ENCODE results near the gene TMEM260. TPM values are rescaled to one million over a fixed set of nuclear protein-coding genes. Genes with fewer than 3 reads are reported as not detected.

Gene TMEM260
- total RNA-seq, result 16.3 TPM
- polyA plus RNA-seq, result 31.6 TPM
- long read RNA-seq, donor 1, full-length matches to known transcripts, result 1 of 1 reads
- long read RNA-seq, donor 1, partial matches to known transcripts, result 0 of 1 reads
- long read RNA-seq, donor 1, other reads (novel, unspliced or antisense), result 0 of 1 reads
- long read RNA-seq, donor 2, result 0 reads
- long read RNA-seq, donor 3, full-length matches to known transcripts, result 2 of 2 reads
- long read RNA-seq, donor 3, partial matches to known transcripts, result 0 of 2 reads
- long read RNA-seq, donor 3, other reads (novel, unspliced or antisense), result 0 of 2 reads
- long read RNA-seq, donor 4, result 0 reads
- long read RNA-seq, donor 5, full-length matches to known transcripts, result 1 of 21 reads
- long read RNA-seq, donor 5, partial matches to known transcripts, result 20 of 21 reads
- long read RNA-seq, donor 5, other reads (novel, unspliced or antisense), result 0 of 21 reads
- long read RNA-seq, donor 6, full-length matches to known transcripts, result 1 of 1 reads
- long read RNA-seq, donor 6, partial matches to known transcripts, result 0 of 1 reads
- long read RNA-seq, donor 6, other reads (novel, unspliced or antisense), result 0 of 1 reads
- long read RNA-seq, donor 7, full-length matches to known transcripts, result 2 of 7 reads
- long read RNA-seq, donor 7, partial matches to known transcripts, result 5 of 7 reads
- long read RNA-seq, donor 7, other reads (novel, unspliced or antisense), result 0 of 7 reads
- long read RNA-seq, donor 8, full-length matches to known transcripts, result 1 of 1 reads
- long read RNA-seq, donor 8, partial matches to known transcripts, result 0 of 1 reads
- long read RNA-seq, donor 8, other reads (novel, unspliced or antisense), result 0 of 1 reads
- long read RNA-seq, donor 9, full-length matches to known transcripts, result 3 of 3 reads
- long read RNA-seq, donor 9, partial matches to known transcripts, result 0 of 3 reads
- long read RNA-seq, donor 9, other reads (novel, unspliced or antisense), result 0 of 3 reads
- long read RNA-seq, donor 10, full-length matches to known transcripts, result 2 of 2 reads
- long read RNA-seq, donor 10, partial matches to known transcripts, result 0 of 2 reads
- long read RNA-seq, donor 10, other reads (novel, unspliced or antisense), result 0 of 2 reads

GRCh38 chr14:56579345-56580220, at the start of gene TMEM260:
TSS of gene TMEM260 (plus strand) at chr14:56579798. CDS start at chr14:56579915, 117 bp downstream.
- peak; percentile 84 to 96 (median 88) for DNase-seq (ENCODE audit: low read depth in 6 of 9, low spot score in 9 of 9)
- H3K27me3 ChIP-seq (ENCODE audit: control insufficient read depth in 2 of 2, insufficient read depth in 1 of 2, low read length in 1 of 2), result no peaks in the 10 kb centered on the region
- under 1% methylated on average over 60 of the region's 60 CpGs for WGBS

GRCh38 chr14:56532546-56532945, 47.1 kb upstream of the TMEM260 start:
- H3K36me3 ChIP-seq (ENCODE audit: control insufficient read depth in 2 of 2, insufficient read depth in 2 of 2, low read length in 1 of 2), result no peaks in the 10 kb centered on the region
- no peak for DNase-seq (ENCODE audit: low read depth in 6 of 9, low spot score in 9 of 9)
- no peak overlapping the region for H3K4me3 ChIP-seq (ENCODE audit: low read length in 2 of 2)
- H3K27ac ChIP-seq (ENCODE audit: low read depth in 1 of 2, low read length in 1 of 2), result no peak overlapping the region
- peaks cover 0 to 2% of the 10 kb centered on the region in 2 donors for H3K27me3 ChIP-seq (ENCODE audit: control insufficient read depth in 2 of 2, insufficient read depth in 1 of 2, low read length in 1 of 2)
- H3K9me3 ChIP-seq (ENCODE audit: control insufficient read depth in 2 of 2, insufficient read depth in 1 of 2, low read length in 1 of 2), result no peaks in the 10 kb centered on the region
- H3K4me1 ChIP-seq (ENCODE audit: control insufficient read depth in 2 of 2, insufficient read depth in 2 of 2, low read length in 2 of 2), result no peaks in the 10 kb centered on the region
- 96% methylated on average over 7 of the region's 7 CpGs for WGBS

More at GRCh38 chr14:56579345-56580220, at the start of gene TMEM260:
- Histone ChIP-seq H3K4me1 (ENCODE audit: control insufficient read depth in 2 of 2, insufficient read depth in 2 of 2, low read length in 2 of 2) (peaks cover 5 to 10% of the 10 kb centered on the region in 2 donors), H3K36me3 (ENCODE audit: control insufficient read depth in 2 of 2, insufficient read depth in 2 of 2, low read length in 1 of 2) (no peaks in the 10 kb centered on the region), H3K27ac (ENCODE audit: low read depth in 1 of 2, low read length in 1 of 2) (peak within 1 kb of the TSS; percentile 62 to 90), H3K4me3 (ENCODE audit: low read length in 2 of 2) (peak within 1 kb of the TSS; percentile 73 to 86), H3K9me3 (ENCODE audit: control insufficient read depth in 2 of 2, insufficient read depth in 1 of 2, low read length in 1 of 2) (no peaks in the 10 kb centered on the region)

GRCh38 chr14:56534656-56535055, 44.9 kb upstream of the TMEM260 start:
- WGBS, result 96% methylated on average over 10 of the region's 10 CpGs
- DNase-seq (ENCODE audit: low read depth in 6 of 9, low spot score in 9 of 9), result no peak
- no peaks in the 10 kb centered on the region for H3K9me3 ChIP-seq (ENCODE audit: control insufficient read depth in 2 of 2, insufficient read depth in 1 of 2, low read length in 1 of 2)

DNA sequence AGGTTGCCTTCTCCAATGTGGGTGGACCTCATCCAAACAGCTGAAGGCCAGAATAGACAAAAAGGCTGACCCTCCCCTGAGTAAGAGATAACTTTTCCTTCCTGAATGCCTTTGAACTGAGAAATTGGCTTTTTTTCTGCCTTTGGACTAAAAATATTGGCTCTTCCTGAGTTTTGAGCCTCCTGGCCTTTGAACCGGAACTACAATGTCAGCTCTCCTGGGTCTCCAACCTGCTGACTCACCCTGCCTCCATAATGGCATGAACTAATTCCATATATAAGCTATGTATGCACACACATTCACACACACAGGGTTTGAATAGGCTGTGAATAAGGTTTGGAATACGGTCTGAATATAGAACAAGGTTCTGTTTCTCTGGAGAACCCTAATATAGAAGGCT, 39.7 kb upstream of the TMEM260 start:
- H3K4me1 ChIP-seq (ENCODE audit: control insufficient read depth in 2 of 2, insufficient read depth in 2 of 2, low read length in 2 of 2), result no peaks in the 10 kb centered on the region
- WGBS, result 98% methylated on average over 2 of the region's 2 CpGs
- no peaks in the 10 kb centered on the region for H3K36me3 ChIP-seq (ENCODE audit: control insufficient read depth in 2 of 2, insufficient read depth in 2 of 2, low read length in 1 of 2)
- no peak for DNase-seq (ENCODE audit: low read depth in 6 of 9, low spot score in 9 of 9)
- H3K4me3 ChIP-seq (ENCODE audit: low read length in 2 of 2), result no peak overlapping the region
- H3K27ac ChIP-seq (ENCODE audit: low read depth in 1 of 2, low read length in 1 of 2), result no peak overlapping the region
- H3K27me3 ChIP-seq (ENCODE audit: control insufficient read depth in 2 of 2, insufficient read depth in 1 of 2, low read length in 1 of 2), result no peaks in the 10 kb centered on the region
- H3K9me3 ChIP-seq (ENCODE audit: control insufficient read depth in 2 of 2, insufficient read depth in 1 of 2, low read length in 1 of 2), result no peaks in the 10 kb centered on the region

More at GRCh38 chr14:56534656-56535055, 44.9 kb upstream of the TMEM260 start:
- H3K36me3 ChIP-seq (ENCODE audit: control insufficient read depth in 2 of 2, insufficient read depth in 2 of 2, low read length in 1 of 2), result no peaks in the 10 kb centered on the region
- no peaks in the 10 kb centered on the region for H3K4me1 ChIP-seq (ENCODE audit: control insufficient read depth in 2 of 2, insufficient read depth in 2 of 2, low read length in 2 of 2)
- no peak overlapping the region for H3K27ac ChIP-seq (ENCODE audit: low read depth in 1 of 2, low read length in 1 of 2)
- no peak overlapping the region for H3K4me3 ChIP-seq (ENCODE audit: low read length in 2 of 2)
- H3K27me3 ChIP-seq (ENCODE audit: control insufficient read depth in 2 of 2, insufficient read depth in 1 of 2, low read length in 1 of 2), result no peaks in the 10 kb centered on the region

- H3K4me1 ChIP-seq (ENCODE audit: control insufficient read depth in 2 of 2, insufficient read depth in 2 of 2, low read length in 2 of 2), result no peaks in the 10 kb centered on the region
- no peak for DNase-seq (ENCODE audit: low read depth in 6 of 9, low spot score in 9 of 9)
- no peaks in the 10 kb centered on the region for H3K27me3 ChIP-seq (ENCODE audit: control insufficient read depth in 2 of 2, insufficient read depth in 1 of 2, low read length in 1 of 2)
- H3K9me3 ChIP-seq (ENCODE audit: control insufficient read depth in 2 of 2, insufficient read depth in 1 of 2, low read length in 1 of 2), result no peaks in the 10 kb centered on the region
- H3K27ac ChIP-seq (ENCODE audit: low read depth in 1 of 2, low read length in 1 of 2), result no peak overlapping the region
- H3K4me3 ChIP-seq (ENCODE audit: low read length in 2 of 2), result no peak overlapping the region
- no peaks in the 10 kb centered on the region for H3K36me3 ChIP-seq (ENCODE audit: control insufficient read depth in 2 of 2, insufficient read depth in 2 of 2, low read length in 1 of 2)
Observed at GRCh38 chr14:56543436-56543835, 36.2 kb upstream of the TMEM260 start.

DNA sequence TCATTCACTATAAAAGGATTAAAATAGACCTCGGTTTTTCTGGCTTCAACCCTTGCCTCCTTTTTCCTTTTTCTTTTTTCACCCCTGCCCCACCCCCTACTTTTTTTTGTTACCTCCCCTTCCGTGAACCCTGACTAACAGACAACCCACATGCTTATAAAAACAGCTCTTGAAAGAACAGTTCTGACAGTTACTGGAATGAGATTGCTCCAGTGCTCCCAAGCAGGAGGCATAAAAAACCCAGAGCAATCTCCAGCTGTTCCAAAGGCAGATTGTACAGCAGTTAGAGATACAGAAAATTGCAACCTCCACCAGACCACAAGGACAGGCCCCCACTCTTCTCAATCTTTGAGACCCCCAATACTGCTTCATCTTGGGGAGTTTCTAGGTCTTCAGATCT, 29.9 kb upstream of the TMEM260 start:
- WGBS, result 80% methylated on average over 2 of the region's 2 CpGs
- Histone ChIP-seq H3K4me3 (ENCODE audit: low read length in 2 of 2) (no peak overlapping the region), H3K27ac (ENCODE audit: low read depth in 1 of 2, low read length in 1 of 2) (no peak overlapping the region), H3K27me3 (ENCODE audit: control insufficient read depth in 2 of 2, insufficient read depth in 1 of 2, low read length in 1 of 2) (peaks cover 0 to 2% of the 10 kb centered on the region in 2 donors), H3K4me1 (ENCODE audit: control insufficient read depth in 2 of 2, insufficient read depth in 2 of 2, low read length in 2 of 2) (no peaks in the 10 kb centered on the region), H3K9me3 (ENCODE audit: control insufficient read depth in 2 of 2, insufficient read depth in 1 of 2, low read length in 1 of 2) (no peaks in the 10 kb centered on the region), H3K36me3 (ENCODE audit: control insufficient read depth in 2 of 2, insufficient read depth in 2 of 2, low read length in 1 of 2) (no peaks in the 10 kb centered on the region)
- DNase-seq (ENCODE audit: low read depth in 6 of 9, low spot score in 9 of 9), result no peak

DNA sequence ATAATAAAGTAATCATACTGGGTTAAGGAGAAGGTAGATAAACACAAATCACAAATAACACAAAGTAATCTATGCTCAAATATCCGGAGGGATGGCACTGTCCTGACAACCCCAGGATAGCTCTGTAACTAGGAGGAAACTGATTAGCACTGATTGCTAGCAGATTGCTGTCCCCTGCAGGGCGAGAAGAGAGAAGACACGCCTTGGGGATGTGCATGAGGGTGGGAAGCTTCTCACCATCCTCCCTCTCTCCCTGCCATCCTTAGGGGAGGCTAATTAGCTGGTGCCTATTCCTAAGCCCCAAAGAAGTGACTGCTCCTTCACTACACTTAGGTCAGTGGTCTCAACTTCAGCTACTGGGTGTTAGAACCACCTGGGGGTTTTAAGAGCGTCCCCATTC, 27.0 kb upstream of the TMEM260 start:
- Histone ChIP-seq H3K9me3 (ENCODE audit: control insufficient read depth in 2 of 2, insufficient read depth in 1 of 2, low read length in 1 of 2) (no peaks in the 10 kb centered on the region), H3K4me3 (ENCODE audit: low read length in 2 of 2) (no peak overlapping the region), H3K27ac (ENCODE audit: low read depth in 1 of 2, low read length in 1 of 2) (no peak overlapping the region), H3K36me3 (ENCODE audit: control insufficient read depth in 2 of 2, insufficient read depth in 2 of 2, low read length in 1 of 2) (no peaks in the 10 kb centered on the region), H3K27me3 (ENCODE audit: control insufficient read depth in 2 of 2, insufficient read depth in 1 of 2, low read length in 1 of 2) (peaks cover 0 to 2% of the 10 kb centered on the region in 2 donors), H3K4me1 (ENCODE audit: control insufficient read depth in 2 of 2, insufficient read depth in 2 of 2, low read length in 2 of 2) (no peaks in the 10 kb centered on the region)
- no peak for DNase-seq (ENCODE audit: low read depth in 6 of 9, low spot score in 9 of 9)
- WGBS, result 65% methylated on average over 4 of the region's 4 CpGs

DNA sequence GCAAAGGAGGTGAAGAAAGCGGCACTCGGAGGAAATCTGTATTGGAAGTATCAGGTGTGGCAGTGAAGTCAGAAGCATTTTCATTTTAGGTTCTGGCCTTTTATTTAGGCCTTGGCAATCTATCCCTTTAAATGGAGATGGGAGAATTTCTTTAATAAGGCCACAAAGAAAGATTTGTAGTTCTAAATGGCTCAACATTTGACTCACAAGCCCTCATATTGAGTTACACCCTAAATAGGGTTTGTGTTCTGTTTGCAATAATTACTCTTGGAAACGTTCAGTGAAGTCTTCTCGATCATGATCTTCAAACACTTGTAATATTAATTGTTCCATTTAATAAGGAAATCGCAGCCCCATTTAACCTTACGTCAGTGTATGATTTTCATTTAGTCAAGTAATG, 25.3 kb upstream of the TMEM260 start:
- Histone ChIP-seq H3K27me3 (ENCODE audit: control insufficient read depth in 2 of 2, insufficient read depth in 1 of 2, low read length in 1 of 2) (peaks cover 0 to 2% of the 10 kb centered on the region in 2 donors), H3K36me3 (ENCODE audit: control insufficient read depth in 2 of 2, insufficient read depth in 2 of 2, low read length in 1 of 2) (no peaks in the 10 kb centered on the region), H3K27ac (ENCODE audit: low read depth in 1 of 2, low read length in 1 of 2) (no peak overlapping the region), H3K4me3 (ENCODE audit: low read length in 2 of 2) (no peak overlapping the region), H3K9me3 (ENCODE audit: control insufficient read depth in 2 of 2, insufficient read depth in 1 of 2, low read length in 1 of 2) (no peaks in the 10 kb centered on the region), H3K4me1 (ENCODE audit: control insufficient read depth in 2 of 2, insufficient read depth in 2 of 2, low read length in 2 of 2) (no peaks in the 10 kb centered on the region)
- DNase-seq (ENCODE audit: low read depth in 6 of 9, low spot score in 9 of 9), result no peak
- WGBS, result 95% methylated on average over 6 of the region's 6 CpGs

Data from thymus (tissue), 14 donors.